ENCODE data around the gene ASF1A. TPM values are rescaled to one million over a fixed set of nuclear protein-coding genes. Genes with fewer than 3 reads are reported as not detected.

The ASF1A gene
- total and polyA plus RNA-seq, 9 of the 15 experiments (the other 6 are each of a cell fraction or from before 2014, with no cell fraction given), result 31.5 to 45.3 (median 34.8) TPM

GRCh38 chr6:118881440-118882313 lies 12.3 kb upstream of the ASF1A start:
- whole genome bisulfite sequencing (ENCODE audit: insufficient coverage, low coverage, missing lambda C conversion rate), result 71% methylated on average over 9 of the region's 9 CpGs
- no TSS peak for BruUV-seq (replicated peaks)
- 0 out of 2 replicates have a peak, but pooled peaks have one; percentile 7 for TF ChIP-seq NFE2 (IDR thresholded peaks at IDR 0.05; ENCODE audit: low read depth)
- no peak for TF ChIP-seq SMARCA4 (IDR thresholded peaks at IDR 0.05)
- TF ChIP-seq ZFX (CRISPR knock-in tag; IDR thresholded peaks at IDR 0.05), result no peak
- H3K9me1 ChIP-seq (ENCODE audit: control insufficient read depth, insufficient read depth, low read length), result peaks cover 3% of the 10 kb centered on the region
- no peak overlapping the region for H3K27ac ChIP-seq (ENCODE audit: extremely low read depth, low read depth, low read length)
- DNase-seq (ENCODE audit: extremely low read depth in 1 of 4, low spot score in 3 of 4) (peak in 1 of 4 experiments; percentile 15), FAIRE-seq (peak; percentile 51), ATAC-seq (peak; percentile 75)
- H3K79me2 ChIP-seq (ENCODE audit: control insufficient read depth, insufficient read depth, low read length), result peaks cover 24% of the 10 kb centered on the region; the same call in 2 of the 3 replicates
- no peak overlapping the region for H3K4me3 ChIP-seq
- peak overlapping the region; percentile 5 to 9; a peak in 2 of 4 replicates for H3K9ac ChIP-seq (ENCODE audit: insufficient read depth in 1 of 2, low read depth in 2 of 2, low read length in 2 of 2)
- ChIA-PET CTCF (ENCODE audit: low intra/inter-chr PET ratio) (no interaction called here), POLR2A (interaction anchor here (1.0 to 3.0 kb wide), 4 partner anchors 9 to 16 kb away, joined by 3 to 24 read pairs (median 4); partner anchors contain the start of gene ASF1A)
- no peaks in the 10 kb centered on the region for H3K9me3 ChIP-seq (replicated peaks; ENCODE audit: control insufficient read depth, insufficient read depth, low read depth, low read length)
- H4K20me1 ChIP-seq (replicated peaks; ENCODE audit: control insufficient read depth, insufficient read depth, low read length), result no peaks in the 10 kb centered on the region
- H3K4me2 ChIP-seq (ENCODE audit: insufficient read depth, low read length), result peak overlapping the region; percentile 48
- in situ Hi-C loops (cut with MboI) (no loop called here), intact Hi-C loops (cut with micrococcal nuclease) (no loop called here)
- peaks cover 0 to 15% of the 10 kb centered on the region in 2 experiments; a peak in 1 of 5 replicates for H3K4me1 ChIP-seq (replicated peaks in 1 of 2; ENCODE audit: control insufficient read depth in 2 of 2, insufficient read depth in 2 of 2, low read length in 2 of 2)
- H3K36me3 ChIP-seq (ENCODE audit: control insufficient read depth, insufficient read depth, low read length), result no peaks in the 10 kb centered on the region
- no peaks in the 10 kb centered on the region for H3K27me3 ChIP-seq (ENCODE audit: control insufficient read depth in 2 of 2, insufficient read depth in 2 of 2, low read length in 2 of 2)
- peak overlapping the region; percentile 74 for H2AFZ ChIP-seq (ENCODE audit: low read depth, low read length)
